ENCODE data around the gene C1orf21.

DNA sequence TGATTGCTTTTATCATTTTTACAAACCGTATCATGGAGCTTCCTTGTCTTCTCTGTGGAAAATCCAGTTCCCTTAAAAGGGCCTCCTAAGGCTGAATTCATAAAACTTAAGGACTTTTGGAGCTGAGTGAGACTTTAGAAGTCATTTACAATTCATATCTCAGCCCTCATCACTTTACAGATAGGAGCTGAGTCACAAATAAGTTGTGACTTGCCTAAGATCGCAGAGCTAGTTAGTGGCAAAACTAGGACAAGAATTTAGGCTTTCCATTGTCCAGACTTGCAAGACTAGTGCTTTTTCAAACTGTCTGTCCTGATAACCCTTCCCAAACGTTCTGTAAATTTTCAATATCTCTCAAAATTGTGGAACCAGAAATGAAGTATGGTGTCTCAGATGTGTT is 37.3 kb downstream of the C1orf21 start:
- TF ChIP-seq, protein P1, sequence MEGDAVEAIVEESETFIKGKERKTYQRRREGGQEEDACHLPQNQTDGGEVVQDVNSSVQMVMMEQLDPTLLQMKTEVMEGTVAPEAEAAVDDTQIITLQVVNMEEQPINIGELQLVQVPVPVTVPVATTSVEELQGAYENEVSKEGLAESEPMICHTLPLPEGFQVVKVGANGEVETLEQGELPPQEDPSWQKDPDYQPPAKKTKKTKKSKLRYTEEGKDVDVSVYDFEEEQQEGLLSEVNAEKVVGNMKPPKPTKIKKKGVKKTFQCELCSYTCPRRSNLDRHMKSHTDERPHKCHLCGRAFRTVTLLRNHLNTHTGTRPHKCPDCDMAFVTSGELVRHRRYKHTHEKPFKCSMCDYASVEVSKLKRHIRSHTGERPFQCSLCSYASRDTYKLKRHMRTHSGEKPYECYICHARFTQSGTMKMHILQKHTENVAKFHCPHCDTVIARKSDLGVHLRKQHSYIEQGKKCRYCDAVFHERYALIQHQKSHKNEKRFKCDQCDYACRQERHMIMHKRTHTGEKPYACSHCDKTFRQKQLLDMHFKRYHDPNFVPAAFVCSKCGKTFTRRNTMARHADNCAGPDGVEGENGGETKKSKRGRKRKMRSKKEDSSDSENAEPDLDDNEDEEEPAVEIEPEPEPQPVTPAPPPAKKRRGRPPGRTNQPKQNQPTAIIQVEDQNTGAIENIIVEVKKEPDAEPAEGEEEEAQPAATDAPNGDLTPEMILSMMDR (IDR thresholded peaks at IDR 0.05; ENCODE audit: low read depth, low read length, poor library complexity, severe bottlenecking) = no peak
- no peak for TF ChIP-seq EZH2phosphoT487 (IDR thresholded peaks at IDR 0.05; ENCODE audit: borderline replicate concordance, low read length)

Data from DOHH2 (cell line).